GM18867 (cell line): Measurements from ENCODE around the gene UQCRHL.

ENCODE experiments used
- ATAC-seq: cut with Tn5 transposase; IDR thresholded peaks from one replicate; pipeline ENCODE4 v1.9.1; 2021; ENCODE audit warnings: mild to moderate bottlenecking, moderate library complexity; ENCODE audit not compliant: unreplicated experiment

UQCRHL gene

GRCh38 chr1:15760520-15761211 is 46.8 kb downstream of the UQCRHL start:
- ATAC-seq: no peak

DNA sequence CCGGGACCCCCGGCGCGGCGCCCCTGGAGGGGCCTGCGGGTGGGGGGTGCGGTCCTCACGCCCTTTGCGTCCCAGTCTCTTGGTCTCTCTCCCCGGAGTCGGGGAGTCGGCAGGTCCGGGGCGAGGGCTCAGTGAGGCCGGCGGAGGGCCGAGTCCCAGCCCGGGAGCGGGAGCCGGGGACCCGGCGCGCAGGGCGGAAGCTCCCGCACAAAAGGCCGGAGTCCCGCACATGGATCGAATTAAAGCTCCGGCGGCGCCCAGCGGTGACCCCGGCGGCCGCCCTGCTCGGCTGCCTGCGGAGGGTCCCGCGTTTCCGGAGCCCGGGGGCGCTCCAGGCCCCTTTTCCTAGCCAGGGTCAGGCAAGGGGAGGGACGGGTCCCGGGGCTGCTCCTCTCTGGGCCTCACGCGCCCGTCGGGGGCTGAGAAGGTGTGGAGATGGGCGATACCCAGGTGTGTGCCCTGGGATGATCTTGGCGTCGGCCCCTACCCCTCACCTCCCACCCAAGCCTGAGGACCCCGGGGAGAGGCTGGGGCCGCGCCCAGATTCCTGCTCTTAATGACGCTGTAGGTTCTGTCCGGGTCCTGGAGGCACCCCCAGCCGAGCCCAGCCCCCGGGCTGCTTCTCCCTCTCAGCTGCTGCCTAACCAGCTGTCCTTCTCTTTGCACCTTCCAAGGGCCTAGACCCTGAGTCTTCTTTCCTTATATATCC is 48.3 kb downstream of the UQCRHL start:
- no peak for ATAC-seq

- no peak for ATAC-seq
Observed at GRCh38 chr1:15758343-15758931, 49.0 kb downstream of the UQCRHL start, which contains the start of gene FBLIM1. Gene FBLIM1, plus strand, starts transcription at chr1:15758795. Its CDS starts 6,189 bp downstream, at chr1:15764984.

DNA sequence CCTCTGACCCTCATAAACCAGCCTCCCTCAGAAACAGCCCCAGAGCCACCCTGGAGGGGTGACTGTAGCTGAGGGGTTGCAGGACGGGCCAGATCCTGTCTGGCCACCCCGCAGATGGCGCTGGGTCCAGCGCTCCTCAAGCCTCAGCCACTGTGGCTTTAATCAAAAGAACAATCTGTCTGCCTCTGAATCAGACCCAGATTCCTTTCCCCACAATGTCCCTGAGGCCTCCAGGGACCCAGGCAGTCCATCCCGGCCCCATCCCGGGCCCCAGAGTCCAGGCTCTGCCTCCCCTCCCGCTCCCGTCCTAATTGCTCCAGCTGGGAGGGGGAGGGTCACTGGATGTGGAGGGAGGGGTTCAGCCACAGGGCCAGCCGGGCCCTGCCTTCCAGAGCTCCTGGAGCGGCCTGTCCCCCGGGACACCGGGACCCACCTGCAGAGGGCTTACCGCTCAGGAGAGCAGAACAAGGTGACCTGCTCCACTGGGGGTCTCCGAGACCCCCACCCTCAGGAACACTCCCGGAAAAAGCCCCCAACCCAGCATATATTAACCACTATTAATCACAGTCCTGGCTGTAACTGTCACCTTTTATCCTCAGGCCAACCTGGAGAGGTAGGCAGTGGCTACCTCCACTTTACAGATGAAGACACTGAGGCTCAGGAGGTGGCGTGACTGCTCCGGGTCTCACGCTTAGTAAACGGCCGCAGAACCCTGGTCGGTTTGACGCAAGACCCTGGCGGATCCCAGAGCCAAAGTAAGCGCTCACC is 49.7 kb downstream of the UQCRHL start:
- ATAC-seq: no peak
